HL-60 (cell line): ENCODE data around the gene RHBG.

Experiments used
- DNase-seq, 2 experiments: peaks; one replicate each; pipeline ENCODE4 v3.0.0-alpha.2; 2010 to 2020; ENCODE audit warnings: low read depth in 1 of 2, low spot score in 1 of 2
- H3K27ac ChIP-seq: fragments of 250-450 bp; sonication (Bioruptor Pico); replicated peaks from 2 replicates; pipeline ENCODE4 v1.5.1; 2020; ENCODE audit warnings: mild to moderate bottlenecking, moderate library complexity
- H3K27me3 ChIP-seq: fragments of 250-450 bp; sonication (Bioruptor Pico); 2 replicates; pipeline ENCODE4 v1.5.1; 2021; ENCODE audit warnings: mild to moderate bottlenecking, moderate library complexity; ENCODE audit not compliant: insufficient read depth, poor library complexity, severe bottlenecking
- H3K4me3 ChIP-seq: replicated peaks from 2 replicates; pipeline ENCODE4 v1.5.1; 2011; ENCODE audit warnings: mild to moderate bottlenecking, control low read depth, low read length; ENCODE audit not compliant: insufficient read depth
- GABPA ChIP-seq: IDR thresholded peaks from 2 replicates; pipeline ENCODE4 v1.6.1; 2012; ENCODE audit warnings: low read depth
- POLR2AphosphoS5 ChIP-seq: IDR thresholded peaks from 2 replicates; pipeline ENCODE4 v1.6.1; 2012; ENCODE audit warnings: low read depth
- SPI1 ChIP-seq: IDR thresholded peaks from 2 replicates; pipeline ENCODE4 v1.6.1; 2012; ENCODE audit warnings: low read depth, mild to moderate bottlenecking, borderline replicate concordance
- TF ChIP-seq, protein P1 (sequence below): IDR thresholded peaks from one replicate; pipeline ENCODE4 v1.5.1; 2011; ENCODE audit warnings: low read length, control low read depth, inconsistent platforms; ENCODE audit not compliant: insufficient read depth
- TF ChIP-seq, protein P2 (sequence below): IDR thresholded peaks from 2 replicates; pipeline ENCODE4 v1.6.1; 2012; ENCODE audit warnings: low read depth; ENCODE audit not compliant: insufficient replicate concordance

RHBG gene

DNA sequence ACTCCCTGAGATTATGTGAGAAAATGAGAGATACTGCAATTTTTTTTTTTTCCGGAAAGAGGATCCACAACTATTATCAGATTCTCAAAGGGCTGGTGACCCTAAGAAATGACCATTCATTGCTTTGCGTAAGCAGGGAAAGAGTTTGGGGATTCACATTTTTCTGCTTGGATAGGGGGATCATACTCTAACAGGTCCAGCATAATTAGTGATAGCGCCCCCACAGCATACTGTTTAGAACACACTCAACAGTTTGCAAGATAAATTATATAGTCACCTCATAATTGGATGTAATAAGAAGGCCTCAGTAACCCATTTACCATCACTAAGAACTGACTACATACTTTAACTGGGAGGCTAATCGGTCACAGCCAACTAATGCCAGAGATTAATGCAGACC lies 32.8 kb upstream of the RHBG start:
- peak; percentile 21 to 47 for DNase-seq
- TF ChIP-seq, protein P1, sequence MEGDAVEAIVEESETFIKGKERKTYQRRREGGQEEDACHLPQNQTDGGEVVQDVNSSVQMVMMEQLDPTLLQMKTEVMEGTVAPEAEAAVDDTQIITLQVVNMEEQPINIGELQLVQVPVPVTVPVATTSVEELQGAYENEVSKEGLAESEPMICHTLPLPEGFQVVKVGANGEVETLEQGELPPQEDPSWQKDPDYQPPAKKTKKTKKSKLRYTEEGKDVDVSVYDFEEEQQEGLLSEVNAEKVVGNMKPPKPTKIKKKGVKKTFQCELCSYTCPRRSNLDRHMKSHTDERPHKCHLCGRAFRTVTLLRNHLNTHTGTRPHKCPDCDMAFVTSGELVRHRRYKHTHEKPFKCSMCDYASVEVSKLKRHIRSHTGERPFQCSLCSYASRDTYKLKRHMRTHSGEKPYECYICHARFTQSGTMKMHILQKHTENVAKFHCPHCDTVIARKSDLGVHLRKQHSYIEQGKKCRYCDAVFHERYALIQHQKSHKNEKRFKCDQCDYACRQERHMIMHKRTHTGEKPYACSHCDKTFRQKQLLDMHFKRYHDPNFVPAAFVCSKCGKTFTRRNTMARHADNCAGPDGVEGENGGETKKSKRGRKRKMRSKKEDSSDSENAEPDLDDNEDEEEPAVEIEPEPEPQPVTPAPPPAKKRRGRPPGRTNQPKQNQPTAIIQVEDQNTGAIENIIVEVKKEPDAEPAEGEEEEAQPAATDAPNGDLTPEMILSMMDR: peak; percentile 2
- TF ChIP-seq GABPA: no peak
- Histone ChIP-seq H3K4me3 (peak overlapping the region; percentile 90), H3K27me3 (no peaks in the 10 kb centered on the region), H3K27ac (no peak overlapping the region)

DNA sequence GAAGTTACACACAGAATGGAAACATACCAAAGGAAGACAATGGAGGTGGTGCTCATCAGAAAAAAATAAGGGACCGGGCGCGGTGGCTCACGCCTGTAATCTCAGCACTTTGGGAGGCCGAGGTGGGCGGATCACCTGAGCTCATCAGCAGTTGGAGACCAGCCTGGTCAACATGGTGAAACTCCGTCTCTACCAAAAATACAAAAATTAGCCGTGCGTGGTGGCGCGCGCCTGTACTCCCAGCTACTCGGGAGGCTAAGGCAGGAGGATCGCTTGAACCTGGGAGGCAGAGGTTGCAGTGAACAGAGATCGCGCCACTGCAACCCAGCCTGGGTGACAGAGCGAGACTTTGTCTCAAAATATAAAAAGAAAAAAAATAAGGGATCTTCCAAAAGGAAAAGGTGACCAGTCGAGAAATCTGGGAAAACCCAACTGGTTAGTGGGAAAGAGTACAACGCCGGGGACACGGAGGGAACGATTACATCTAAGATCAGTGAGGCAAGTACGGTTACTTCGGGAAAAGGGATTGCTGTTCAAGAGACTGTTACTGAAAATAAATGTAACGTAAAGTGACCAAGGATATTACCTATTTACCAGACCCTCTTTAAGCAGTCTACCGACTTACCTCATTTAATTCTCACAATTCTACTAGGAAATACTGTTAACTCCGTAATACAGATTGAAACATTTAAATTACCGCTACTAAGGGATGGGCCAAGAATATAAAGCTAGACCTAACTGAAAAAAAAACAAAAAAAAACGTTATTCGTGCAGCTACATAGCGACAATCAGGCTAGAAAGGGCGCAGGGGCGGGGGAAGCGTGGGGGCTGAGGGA lies 31.7 kb upstream of the RHBG start:
- H3K4me3 ChIP-seq: peak overlapping the region; percentile 90
- TF ChIP-seq, protein P2, sequence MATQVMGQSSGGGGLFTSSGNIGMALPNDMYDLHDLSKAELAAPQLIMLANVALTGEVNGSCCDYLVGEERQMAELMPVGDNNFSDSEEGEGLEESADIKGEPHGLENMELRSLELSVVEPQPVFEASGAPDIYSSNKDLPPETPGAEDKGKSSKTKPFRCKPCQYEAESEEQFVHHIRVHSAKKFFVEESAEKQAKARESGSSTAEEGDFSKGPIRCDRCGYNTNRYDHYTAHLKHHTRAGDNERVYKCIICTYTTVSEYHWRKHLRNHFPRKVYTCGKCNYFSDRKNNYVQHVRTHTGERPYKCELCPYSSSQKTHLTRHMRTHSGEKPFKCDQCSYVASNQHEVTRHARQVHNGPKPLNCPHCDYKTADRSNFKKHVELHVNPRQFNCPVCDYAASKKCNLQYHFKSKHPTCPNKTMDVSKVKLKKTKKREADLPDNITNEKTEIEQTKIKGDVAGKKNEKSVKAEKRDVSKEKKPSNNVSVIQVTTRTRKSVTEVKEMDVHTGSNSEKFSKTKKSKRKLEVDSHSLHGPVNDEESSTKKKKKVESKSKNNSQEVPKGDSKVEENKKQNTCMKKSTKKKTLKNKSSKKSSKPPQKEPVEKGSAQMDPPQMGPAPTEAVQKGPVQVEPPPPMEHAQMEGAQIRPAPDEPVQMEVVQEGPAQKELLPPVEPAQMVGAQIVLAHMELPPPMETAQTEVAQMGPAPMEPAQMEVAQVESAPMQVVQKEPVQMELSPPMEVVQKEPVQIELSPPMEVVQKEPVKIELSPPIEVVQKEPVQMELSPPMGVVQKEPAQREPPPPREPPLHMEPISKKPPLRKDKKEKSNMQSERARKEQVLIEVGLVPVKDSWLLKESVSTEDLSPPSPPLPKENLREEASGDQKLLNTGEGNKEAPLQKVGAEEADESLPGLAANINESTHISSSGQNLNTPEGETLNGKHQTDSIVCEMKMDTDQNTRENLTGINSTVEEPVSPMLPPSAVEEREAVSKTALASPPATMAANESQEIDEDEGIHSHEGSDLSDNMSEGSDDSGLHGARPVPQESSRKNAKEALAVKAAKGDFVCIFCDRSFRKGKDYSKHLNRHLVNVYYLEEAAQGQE: no peak
- TF ChIP-seq POLR2AphosphoS5: no peak
- TF ChIP-seq, protein P1: no peak
- no peak for TF ChIP-seq SPI1
- TF ChIP-seq GABPA: no peak
- H3K27ac ChIP-seq: peak overlapping the region; percentile 83
- H3K27me3 ChIP-seq: no peaks in the 10 kb centered on the region
- DNase-seq: no peak

DNA sequence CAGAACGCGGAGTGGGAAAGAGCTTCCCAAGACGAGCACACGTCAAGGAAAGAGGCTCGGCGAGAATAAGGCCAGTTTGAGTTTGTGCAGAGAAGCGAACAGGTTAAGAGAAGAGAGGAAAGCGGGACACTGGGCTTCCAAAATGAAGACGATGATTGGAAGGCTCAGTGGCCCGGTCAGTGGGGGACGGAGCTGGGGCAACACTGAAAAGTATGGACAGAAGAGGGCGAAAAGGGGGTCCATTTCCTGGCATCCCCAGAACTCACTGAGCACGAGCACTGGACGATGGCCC lies 31.2 kb upstream of the RHBG start:
- peak overlapping the region; percentile 83 for H3K27ac ChIP-seq
- no peaks in the 10 kb centered on the region for H3K27me3 ChIP-seq
- TF ChIP-seq, protein P1: no peak
- TF ChIP-seq, protein P2: peak; percentile 38
- H3K4me3 ChIP-seq: peak overlapping the region; percentile 90
- DNase-seq: no peak
